Skeletal muscle tissue (tissue), 4 donors: ENCODE results near the gene TTC7B. TPM values are rescaled to one million over a fixed set of nuclear protein-coding genes. Genes with fewer than 3 reads are reported as not detected.

Source experiments
- H3K27ac ChIP-seq: one replicate; pipeline ENCODE4 v1.7.0; 2013; ENCODE audit warnings: mild to moderate bottlenecking, low read depth, low read length, inconsistent platforms
- H3K27me3 ChIP-seq, 3 donors: one replicate each; pipeline ENCODE4 v1.7.0; 2013; ENCODE audit warnings: low read length in 3 of 3; ENCODE audit not compliant: control insufficient read depth in 3 of 3, insufficient read depth in 3 of 3
- H3K36me3 ChIP-seq, 3 donors: one replicate each; pipeline ENCODE4 v1.7.0; 2013; ENCODE audit warnings: low read length in 3 of 3; ENCODE audit not compliant: control insufficient read depth in 3 of 3, insufficient read depth in 3 of 3
- H3K4me1 ChIP-seq, 3 donors: one replicate each; pipeline ENCODE4 v1.7.0; 2013; ENCODE audit warnings: low read length in 3 of 3, mild to moderate bottlenecking in 3 of 3; ENCODE audit not compliant: control insufficient read depth in 3 of 3, insufficient read depth in 3 of 3
- H3K4me3 ChIP-seq, 3 donors: one replicate each; pipeline ENCODE4 v1.7.0; 2013; ENCODE audit warnings: low read length in 3 of 3
- H3K9ac ChIP-seq, 3 donors: one replicate each; pipeline ENCODE4 v1.7.0; 2013; ENCODE audit warnings: low read length in 3 of 3, mild to moderate bottlenecking in 3 of 3, moderate library complexity in 2 of 3, low read depth in 1 of 3
- H3K9me3 ChIP-seq, 3 donors: one replicate each; pipeline ENCODE4 v1.7.0; 2013; ENCODE audit warnings: low read length in 3 of 3; ENCODE audit not compliant: control insufficient read depth in 3 of 3
- total RNA-seq: library from RNA; depleted of rRNA; stranded (reverse); fragments of >200 nt; gene quantifications from one replicate; pipeline ENCODE4 v1.2.3, GENCODE V29; 2014
- donor health status: Osteomylitis.

The TTC7B gene
- total RNA-seq, 1 donor from 2014 or later: 5.7 TPM

- no peak overlapping the region for H3K27ac ChIP-seq
- H3K9me3 ChIP-seq: no peaks in the 10 kb centered on the region
These were observed 155.2 kb downstream of the TTC7B start for GRCh38 chr14:90660865-90661570.

GRCh38 chr14:90659156-90659555 lies 157.1 kb downstream of the TTC7B start:
- Histone ChIP-seq H3K4me3 (no peak overlapping the region), H3K27ac (no peak overlapping the region), H3K4me1 (peaks cover 20 to 34% (median 21%) of the 10 kb centered on the region in 3 donors), H3K36me3 (peaks cover 7 to 19% (median 13%) of the 10 kb centered on the region in 3 donors), H3K9me3 (no peaks in the 10 kb centered on the region), H3K9ac (no peak overlapping the region), H3K27me3 (no peaks in the 10 kb centered on the region)

More at GRCh38 chr14:90660865-90661570, 155.2 kb downstream of the TTC7B start:
- H3K9ac ChIP-seq: no peak overlapping the region
- no peak overlapping the region for H3K4me3 ChIP-seq
- peaks cover 26 to 38% (median 27%) of the 10 kb centered on the region in 3 donors for H3K4me1 ChIP-seq
- peaks cover 4 to 19% (median 13%) of the 10 kb centered on the region in 3 donors for H3K36me3 ChIP-seq
- H3K27me3 ChIP-seq: no peaks in the 10 kb centered on the region

GRCh38 chr14:90658541-90658967 lies 157.7 kb downstream of the TTC7B start:
- peaks cover 14 to 32% (median 16%) of the 10 kb centered on the region in 3 donors for H3K4me1 ChIP-seq
- H3K27me3 ChIP-seq: no peaks in the 10 kb centered on the region
- H3K36me3 ChIP-seq: peaks cover 7 to 19% (median 13%) of the 10 kb centered on the region in 3 donors
- H3K9ac ChIP-seq: no peak overlapping the region
- no peaks in the 10 kb centered on the region for H3K9me3 ChIP-seq
- H3K27ac ChIP-seq: no peak overlapping the region
- H3K4me3 ChIP-seq: no peak overlapping the region

- H3K9ac ChIP-seq: no peak overlapping the region
- no peak overlapping the region for H3K4me3 ChIP-seq
- H3K27me3 ChIP-seq: no peaks in the 10 kb centered on the region
- no peaks in the 10 kb centered on the region for H3K9me3 ChIP-seq
- H3K27ac ChIP-seq: no peak overlapping the region
- H3K36me3 ChIP-seq: peaks cover 13 to 28% (median 17%) of the 10 kb centered on the region in 3 donors
- peaks cover 9 to 31% (median 21%) of the 10 kb centered on the region in 3 donors for H3K4me1 ChIP-seq
These were observed 159.3 kb downstream of the TTC7B start for GRCh38 chr14:90656973-90657372.

GRCh38 chr14:90655829-90656228 lies 160.4 kb downstream of the TTC7B start:
- Histone ChIP-seq H3K9me3 (no peaks in the 10 kb centered on the region), H3K4me1 (peaks cover 5 to 22% (median 16%) of the 10 kb centered on the region in 3 donors), H3K27ac (no peak overlapping the region), H3K9ac (no peak overlapping the region), H3K27me3 (no peaks in the 10 kb centered on the region), H3K36me3 (peaks cover 13 to 28% (median 23%) of the 10 kb centered on the region in 3 donors), H3K4me3 (no peak overlapping the region)

- Histone ChIP-seq H3K27me3 (no peaks in the 10 kb centered on the region), H3K4me3 (no peak overlapping the region), H3K9me3 (no peaks in the 10 kb centered on the region), H3K27ac (no peak overlapping the region), H3K9ac (peak overlapping the region in 1 of 3 donors; percentile 48), H3K36me3 (peaks cover 13 to 29% (median 23%) of the 10 kb centered on the region in 3 donors), H3K4me1 (peaks cover 5 to 20% (median 16%) of the 10 kb centered on the region in 3 donors)
These were observed 161.4 kb downstream of the TTC7B start for GRCh38 chr14:90654831-90655276.

- Histone ChIP-seq H3K4me1 (peaks cover 7 to 24% (median 16%) of the 10 kb centered on the region in 3 donors), H3K9me3 (no peaks in the 10 kb centered on the region), H3K27me3 (no peaks in the 10 kb centered on the region), H3K9ac (no peak overlapping the region), H3K36me3 (peaks cover 12 to 26% (median 18%) of the 10 kb centered on the region in 3 donors), H3K27ac (no peak overlapping the region), H3K4me3 (no peak overlapping the region)
These were observed 163.6 kb downstream of the TTC7B start for GRCh38 chr14:90652626-90653025.

- H3K4me3 ChIP-seq: no peak overlapping the region
- H3K9me3 ChIP-seq: no peaks in the 10 kb centered on the region
- H3K4me1 ChIP-seq: peaks cover 7 to 24% (median 16%) of the 10 kb centered on the region in 3 donors
- H3K27ac ChIP-seq: no peak overlapping the region
- H3K9ac ChIP-seq: no peak overlapping the region
- H3K27me3 ChIP-seq: no peaks in the 10 kb centered on the region
- peaks cover 9 to 21% (median 14%) of the 10 kb centered on the region in 3 donors for H3K36me3 ChIP-seq
These were observed 164.2 kb downstream of the TTC7B start for GRCh38 chr14:90651976-90652560.

GRCh38 chr14:90651271-90651804 lies 164.9 kb downstream of the TTC7B start:
- Histone ChIP-seq H3K27ac (no peak overlapping the region), H3K9ac (no peak overlapping the region), H3K9me3 (no peaks in the 10 kb centered on the region), H3K4me3 (no peak overlapping the region), H3K4me1 (peaks cover 11 to 26% (median 18%) of the 10 kb centered on the region in 3 donors), H3K27me3 (no peaks in the 10 kb centered on the region), H3K36me3 (peaks cover 9 to 20% (median 10%) of the 10 kb centered on the region in 3 donors)
